Measurements from ENCODE around the gene TTF2. TPM values are rescaled to one million over a fixed set of nuclear protein-coding genes. Genes with fewer than 3 reads are reported as not detected.
"Not testable (repeated sequence)": the region's sequence is repeated elsewhere in the genome, so short reads cannot be mapped to it uniquely, and the experiment has no call there.

The TTF2 gene
- polyA plus RNA-seq, 1 experiment: 12.4 TPM

GRCh38 chr1:117118137-117118536 is 58.0 kb downstream of the TTF2 start:
- ChIA-PET POLR2A (no interaction called here), CTCF (interaction anchor here (0.6 to 2.8 kb wide), 3 partner anchors 10 to 217 kb away, joined by 6 to 22 read pairs (median 16); no protein-coding TSS in a partner anchor)
- Histone ChIP-seq H3K27me3 (ENCODE audit: control insufficient read depth, insufficient read depth, low read length) (no peaks in the 10 kb centered on the region), H3K4me3 (ENCODE audit: low read depth, low read length) (no peak overlapping the region), H3K9me3 (ENCODE audit: control insufficient read depth, insufficient read depth, low read length) (no peaks in the 10 kb centered on the region; the same call in 1 of the 2 replicates), H3K27ac (ENCODE audit: low read depth, low read length) (no peak overlapping the region)
- TF ChIP-seq CTCF (IDR thresholded peaks at IDR 0.05; ENCODE audit: low read depth, low read length): no peak
- DNase-seq (ENCODE audit: low read depth, low spot score): no peak

GRCh38 chr1:117119144-117119543 is 59.0 kb downstream of the TTF2 start:
- H3K27me3 ChIP-seq (ENCODE audit: control insufficient read depth, insufficient read depth, low read length); H3K9me3 ChIP-seq (ENCODE audit: control insufficient read depth, insufficient read depth, low read length); H3K4me3 ChIP-seq (ENCODE audit: low read depth, low read length); POLR2A ChIA-PET; H3K27ac ChIP-seq (ENCODE audit: low read depth, low read length); DNase-seq (ENCODE audit: low read depth, low spot score): not testable (repeated sequence)
- CTCF ChIA-PET: interaction anchor here (2.4 to 4.2 kb wide), 4 partner anchors 9 to 165 kb away, joined by 14 to 32 read pairs (median 19); no protein-coding TSS in a partner anchor

- no peaks in the 10 kb centered on the region; the same call in 1 of the 2 replicates for H3K9me3 ChIP-seq (ENCODE audit: control insufficient read depth, insufficient read depth, low read length)
These were observed 60.9 kb downstream of the TTF2 start for GRCh38 chr1:117120774-117121588.

GRCh38 chr1:117121589-117122329 is 61.6 kb downstream of the TTF2 start, which contains the start of gene TRIM45:
Gene TRIM45, minus strand, starts transcription at chr1:117121749. Its CDS starts 548 bp downstream, at chr1:117121201.
- peak; percentile 88 for DNase-seq (ENCODE audit: low read depth, low spot score)
- peak within 1 kb of the TSS; percentile 87 for H3K4me3 ChIP-seq (ENCODE audit: low read depth, low read length)
- peak; percentile 84 for TF ChIP-seq CTCF (IDR thresholded peaks at IDR 0.05; ENCODE audit: low read depth, low read length)
- CTCF ChIA-PET: interaction anchor here (0.6 to 4.2 kb wide), 33 partner anchors 8 to 251 kb away, joined by 3 to 38 read pairs (median 5); partner anchors contain the start of gene TTF2
- H3K27ac ChIP-seq (ENCODE audit: low read depth, low read length): peak within 1 kb of the TSS; percentile 91
- no peaks in the 10 kb centered on the region; the same call in 1 of the 2 replicates for H3K9me3 ChIP-seq (ENCODE audit: control insufficient read depth, insufficient read depth, low read length)
- peaks cover 10% of the 10 kb centered on the region for H3K27me3 ChIP-seq (ENCODE audit: control insufficient read depth, insufficient read depth, low read length)
- POLR2A ChIA-PET: interaction anchor here (1.0 kb wide), 1 partner anchor 163 kb away, joined by 3 read pairs; no protein-coding TSS in a partner anchor

More at GRCh38 chr1:117120774-117121588, 60.9 kb downstream of the TTF2 start:
- CTCF ChIA-PET: interaction anchor here (0.6 to 4.2 kb wide), 7 partner anchors 8 to 164 kb away, joined by 3 to 38 read pairs (median 16); no protein-coding TSS in a partner anchor
- DNase-seq (ENCODE audit: low read depth, low spot score): no peak
- TF ChIP-seq CTCF (IDR thresholded peaks at IDR 0.05; ENCODE audit: low read depth, low read length): no peak
- peak overlapping the region; percentile 66 for H3K4me3 ChIP-seq (ENCODE audit: low read depth, low read length)
- H3K27ac ChIP-seq (ENCODE audit: low read depth, low read length): peak overlapping the region; percentile 39
- peaks cover 9% of the 10 kb centered on the region for H3K27me3 ChIP-seq (ENCODE audit: control insufficient read depth, insufficient read depth, low read length)
- POLR2A ChIA-PET: no interaction called here

- peaks cover 10% of the 10 kb centered on the region for H3K27me3 ChIP-seq (ENCODE audit: control insufficient read depth, insufficient read depth, low read length)
- CTCF ChIA-PET: interaction anchor here (0.6 to 4.2 kb wide), 35 partner anchors 9 to 696 kb away, joined by 3 to 38 read pairs (median 5); partner anchors contain the start of gene TTF2
- peak overlapping the region; percentile 91 for H3K27ac ChIP-seq (ENCODE audit: low read depth, low read length)
- H3K9me3 ChIP-seq (ENCODE audit: control insufficient read depth, insufficient read depth, low read length): no peaks in the 10 kb centered on the region; the same call in 1 of the 2 replicates
- DNase-seq (ENCODE audit: low read depth, low spot score): no peak
- POLR2A ChIA-PET: interaction anchor here (1.0 kb wide), 1 partner anchor 162 kb away, joined by 3 read pairs; no protein-coding TSS in a partner anchor
- no peak for TF ChIP-seq CTCF (IDR thresholded peaks at IDR 0.05; ENCODE audit: low read depth, low read length)
- H3K4me3 ChIP-seq (ENCODE audit: low read depth, low read length): peak overlapping the region; percentile 87
These were observed 62.4 kb downstream of the TTF2 start for GRCh38 chr1:117122330-117123025.

Data from AG04450 (cell line).